GM23338 (cell line): ENCODE data around the gene PTP4A2. TPM values are rescaled to one million over a fixed set of nuclear protein-coding genes. Genes with fewer than 3 reads are reported as not detected.

Experiments used
- ATAC-seq: fragments of 200-7000 bp; cut with Tn5 transposase; 3 replicates; pipeline ENCODE4 v1.9.1; 2020
- DNase-seq: peaks from one replicate; pipeline ENCODE4 v3.0.0-alpha.2; 2015; ENCODE audit warnings: low spot score
- H2AFZ ChIP-seq: fragments of 200-600 bp; sonication (generic); 2 replicates; pipeline ENCODE4 v1.8.0; 2016; ENCODE audit warnings: antibody characterized with exemption, mild to moderate bottlenecking, moderate library complexity
- H3F3A ChIP-seq: fragments of 200-600 bp; sonication (generic); replicated peaks from 2 replicates; pipeline ENCODE4 v1.8.0; 2017; ENCODE audit warnings: antibody characterized with exemption, mixed run types, low read depth
- H3K27ac ChIP-seq: fragments of 200-600 bp; sonication (generic); 2 replicates; pipeline ENCODE4 v1.6.1; 2016; ENCODE audit warnings: low read depth
- H3K27me3 ChIP-seq: fragments of 200-600 bp; sonication (generic); 2 replicates; pipeline ENCODE4 v1.8.0; 2016; ENCODE audit warnings: mild to moderate bottlenecking, mixed run types, moderate library complexity; ENCODE audit not compliant: insufficient read depth
- H3K36me3 ChIP-seq: fragments of 200-600 bp; sonication (generic); 2 replicates; pipeline ENCODE4 v1.8.0; 2016; ENCODE audit warnings: mild to moderate bottlenecking; ENCODE audit not compliant: insufficient read depth
- H3K4me1 ChIP-seq: fragments of 200-600 bp; sonication (generic); 2 replicates; pipeline ENCODE4 v1.8.0; 2016; ENCODE audit warnings: mild to moderate bottlenecking, moderate library complexity; ENCODE audit not compliant: insufficient read depth
- H3K4me2 ChIP-seq: fragments of 200-600 bp; sonication (generic); 2 replicates; pipeline ENCODE4 v1.7.1; 2017; ENCODE audit warnings: mixed run types
- H3K4me3 ChIP-seq: fragments of 200-600 bp; sonication (generic); 2 replicates; pipeline ENCODE4 v1.6.1; 2016; ENCODE audit warnings: mixed run types
- H3K79me2 ChIP-seq: fragments of 200-600 bp; sonication (generic); replicated peaks from 2 replicates; pipeline ENCODE4 v1.8.0; 2017; ENCODE audit warnings: mild to moderate bottlenecking; ENCODE audit not compliant: insufficient read depth
- H3K9me2 ChIP-seq: fragments of 200-600 bp; sonication (generic); 2 replicates; pipeline ENCODE4 v1.8.0; 2017; ENCODE audit not compliant: insufficient read depth
- H4K20me1 ChIP-seq: fragments of 200-600 bp; sonication (generic); replicated peaks from 2 replicates; pipeline ENCODE4 v1.8.0; 2017; ENCODE audit warnings: mild to moderate bottlenecking; ENCODE audit not compliant: insufficient read depth
- H3K27ac Mint-ChIP-seq: 2 replicates; pipeline ENCODE4 v1.8.0; 2020; ENCODE audit warnings: inconsistent platforms, mild to moderate bottlenecking, moderate library complexity, mixed read lengths
- H3K27me3 Mint-ChIP-seq: 3 replicates; pipeline ENCODE4 v1.8.0; 2022; ENCODE audit warnings: low read depth, mild to moderate bottlenecking, moderate library complexity, mixed read lengths, inconsistent platforms; ENCODE audit not compliant: insufficient read depth, poor library complexity
- H3K36me3 Mint-ChIP-seq: 3 replicates; pipeline ENCODE4 v1.8.0; 2021; ENCODE audit warnings: low read depth, mild to moderate bottlenecking, inconsistent platforms, moderate library complexity, mixed read lengths
- H3K4me1 Mint-ChIP-seq: 3 replicates; pipeline ENCODE4 v1.8.0; 2020; ENCODE audit warnings: mild to moderate bottlenecking, inconsistent platforms, mixed read lengths
- H3K4me3 Mint-ChIP-seq: 3 replicates; pipeline ENCODE4 v1.8.0; 2021; ENCODE audit warnings: moderate library complexity, mild to moderate bottlenecking, inconsistent platforms, mixed read lengths
- H3K9me3 Mint-ChIP-seq: 3 replicates; pipeline ENCODE4 v1.8.0; 2020; ENCODE audit warnings: moderate library complexity, mild to moderate bottlenecking, inconsistent platforms, mixed read lengths
- ETS1 ChIP-seq: IDR thresholded peaks from 2 replicates; pipeline ENCODE4 v1.6.1; 2016; ENCODE audit warnings: antibody characterized with exemption
- JUNB ChIP-seq: IDR thresholded peaks from one replicate; pipeline ENCODE4 v1.6.1; 2016; ENCODE audit warnings: antibody characterized with exemption; ENCODE audit not compliant: unreplicated experiment
- NANOG ChIP-seq: IDR thresholded peaks from 2 replicates; pipeline ENCODE4 v1.6.1; 2016; ENCODE audit warnings: antibody characterized with exemption, borderline replicate concordance
- POLR2AphosphoS5 ChIP-seq: IDR thresholded peaks from 2 replicates; pipeline ENCODE4 v1.6.1; 2016; ENCODE audit warnings: antibody characterized with exemption, low read depth
- REST ChIP-seq: IDR thresholded peaks from one replicate; pipeline ENCODE4 v1.6.1; 2018; ENCODE audit warnings: antibody characterized with exemption; ENCODE audit not compliant: unreplicated experiment
- STAT1 ChIP-seq: IDR thresholded peaks from one replicate; pipeline ENCODE4 v1.6.1; 2016; ENCODE audit warnings: antibody characterized with exemption; ENCODE audit not compliant: unreplicated experiment
- ZNF114 ChIP-seq: fragments of 250-450 bp; sonication (Bioruptor Pico); IDR thresholded peaks from 2 replicates; pipeline ENCODE4 v1.5.0; 2020; ENCODE audit warnings: mild to moderate bottlenecking, moderate library complexity
- ZNF462 ChIP-seq: fragments of 250-450 bp; sonication (Bioruptor Pico); IDR thresholded peaks from 2 replicates; pipeline ENCODE4 v1.5.0; 2020; ENCODE audit warnings: mild to moderate bottlenecking, moderate library complexity
- polyA plus RNA-seq: library from polyadenylated mRNA; unstranded; fragments of >200 nt; fragmentation: Nextera tagmentation; extraction: Ambion mirVana; gene quantifications from 2 replicates; pipeline ENCODE4 v1.2.1, GENCODE V29; 2016
- total RNA-seq: library from RNA; depleted of rRNA; stranded (reverse); fragments of >200 nt; shearing (Covaris generic); gene quantifications from 2 replicates; pipeline ENCODE4 v1.2.3, GENCODE V29; 2014

PTP4A2 gene
- total and polyA plus RNA-seq, 2 experiments from 2014 or later, result 153 to 260 TPM

- no peak for TF ChIP-seq ZNF462
- no peak for TF ChIP-seq ZNF114 (CRISPR knock-in tag)
- no peak for TF ChIP-seq NANOG
Measured at GRCh38 chr1:31869449-31869848, 68.7 kb downstream of the PTP4A2 start (continued).

- Mint-ChIP-seq H3K4me3 (no peak overlapping the region), H3K4me1 (peaks cover 5% of the 10 kb centered on the region; the same call in 2 of the 3 replicates), H3K9me3 (no peaks in the 10 kb centered on the region), H3K36me3 (no peaks in the 10 kb centered on the region), H3K27ac (no peak overlapping the region), H3K27me3 (peaks cover 6% of the 10 kb centered on the region)
- no peaks in the 10 kb centered on the region for H3K27me3 ChIP-seq
- no peaks in the 10 kb centered on the region for H3K9me2 ChIP-seq
- no peaks in the 10 kb centered on the region for H3F3A ChIP-seq
- H3K79me2 ChIP-seq, result no peaks in the 10 kb centered on the region
- H3K27ac ChIP-seq, result no peak overlapping the region
- no peak overlapping the region for H3K4me2 ChIP-seq
- DNase-seq, result no peak
- H3K4me3 ChIP-seq, result no peak overlapping the region
- H4K20me1 ChIP-seq, result no peaks in the 10 kb centered on the region
- H3K36me3 ChIP-seq, result no peaks in the 10 kb centered on the region
- ATAC-seq, result no peak
- no peak overlapping the region for H2AFZ ChIP-seq
- H3K4me1 ChIP-seq, result no peaks in the 10 kb centered on the region
- no peak for TF ChIP-seq ETS1
- no peak for TF ChIP-seq JUNB
- TF ChIP-seq ZNF114 (CRISPR knock-in tag), result no peak
- TF ChIP-seq STAT1, result no peak
- TF ChIP-seq POLR2AphosphoS5, result no peak
- TF ChIP-seq REST, result no peak
- no peak for TF ChIP-seq NANOG
Measured at GRCh38 chr1:31868862-31869261, 69.3 kb downstream of the PTP4A2 start.
